MCF 10A (cell line): ENCODE measurements around the gene TANC1. TPM values are rescaled to one million over a fixed set of nuclear protein-coding genes. Genes with fewer than 3 reads are reported as not detected.

Source experiments
- BruUV-seq: library from RNA; stranded (reverse); fragments of 400-500 nt; replicated peaks from 2 replicates; lab custom pipeline; 2021; lab: Mats Ljungman, UMichigan
- CTCF ChIA-PET: fragments of 300-600 bp; sonication (Branson Sonifier 250); formaldehyde crosslinking; extraction: SDS; loops from one replicate; lab custom pipeline; 2021; ENCODE audit warnings: antibody characterized with exemption, inconsistent platforms; lab: Yijun Ruan, JAX
- POLR2A ChIA-PET: fragments of 300-600, 350-650 bp; sonication (Branson Sonifier 250); formaldehyde crosslinking; extraction: SDS; loops from one replicate; lab custom pipeline; 2020; ENCODE audit warnings: antibody characterized with exemption, inconsistent platforms; lab: Yijun Ruan, JAX
- DNase-seq: peaks from one replicate; pipeline ENCODE4 v3.0.0-alpha.2; 2018; ENCODE audit not compliant: unreplicated experiment
- H3K27ac Mint-ChIP-seq: one replicate; pipeline ENCODE4 v1.8.0; 2022; ENCODE audit warnings: mild to moderate bottlenecking, low read depth, mixed read lengths; ENCODE audit not compliant: unreplicated experiment
- H3K27me3 Mint-ChIP-seq: one replicate; pipeline ENCODE4 v1.8.0; 2022; ENCODE audit warnings: mixed read lengths; ENCODE audit not compliant: insufficient read depth, unreplicated experiment
- H3K36me3 Mint-ChIP-seq: one replicate; pipeline ENCODE4 v1.8.0; 2022; ENCODE audit warnings: mild to moderate bottlenecking, moderate library complexity, mixed read lengths; ENCODE audit not compliant: insufficient read depth, unreplicated experiment
- H3K4me1 Mint-ChIP-seq: one replicate; pipeline ENCODE4 v1.8.0; 2022; ENCODE audit warnings: mixed read lengths; ENCODE audit not compliant: insufficient read depth, unreplicated experiment
- H3K4me3 Mint-ChIP-seq: one replicate; pipeline ENCODE4 v1.8.0; 2022; ENCODE audit warnings: mild to moderate bottlenecking, moderate library complexity, mixed read lengths; ENCODE audit not compliant: unreplicated experiment
- H3K9me3 Mint-ChIP-seq: one replicate; pipeline ENCODE4 v1.8.0; 2022; ENCODE audit warnings: mixed read lengths; ENCODE audit not compliant: unreplicated experiment
- intact Hi-C: fragments of 100-400 bp; cut with micrococcal nuclease; formaldehyde crosslinking; loops from 2 replicates; pipeline ENCODE4 v1.14.1; 2022
- total RNA-seq: library from RNA; stranded (reverse); gene quantifications from 2 replicates; pipeline ENCODE4 v1.2.3, GENCODE V29; 2022
- TF ChIP-seq, protein P1 (sequence below): fragments of 200-600 bp; IDR thresholded peaks from one replicate; pipeline ENCODE4 v1.8.0; 2022; ENCODE audit warnings: antibody characterized with exemption, mild to moderate bottlenecking; ENCODE audit not compliant: unreplicated experiment

TANC1 gene
- total RNA-seq, 1 experiment from 2014 or later, result 35.3 TPM

DNA sequence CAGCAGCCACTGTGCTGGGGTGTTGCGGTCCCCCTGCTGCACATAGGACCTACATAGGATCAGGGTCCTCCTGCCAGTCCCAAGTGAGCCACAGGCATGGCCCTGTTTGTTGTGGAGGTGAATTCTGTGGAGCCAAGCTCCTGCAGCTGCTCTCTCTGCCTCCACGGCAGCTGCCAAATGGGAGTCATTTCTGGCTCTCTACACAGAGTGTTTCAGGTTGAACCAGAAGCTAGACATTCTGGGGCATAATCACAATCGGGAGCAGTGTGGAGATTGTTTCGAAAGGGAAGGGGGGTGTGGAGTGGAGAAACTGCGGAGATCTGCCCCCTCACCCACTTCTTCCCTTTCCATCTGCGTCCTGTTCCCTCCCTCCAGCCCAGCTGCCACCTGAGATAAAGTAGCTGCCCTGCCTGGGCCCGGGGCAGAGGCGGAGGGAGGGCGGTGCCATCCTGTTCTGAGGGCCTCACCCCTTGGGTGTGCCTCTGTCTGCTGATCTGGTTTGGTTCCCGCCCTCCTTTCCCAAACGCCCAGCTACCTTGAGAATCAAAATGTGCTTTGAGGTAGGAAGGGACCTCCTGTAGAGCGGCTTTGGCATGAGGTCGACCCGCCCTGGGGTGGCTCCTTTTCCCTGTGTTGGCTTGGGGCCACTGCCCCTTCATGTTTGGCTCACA, 178.7 kb downstream of the TANC1 start:
- peak; percentile 66 for DNase-seq
- CTCF ChIA-PET, result interaction anchor here (0.5 to 3.2 kb wide), 7 partner anchors 9 to 28 kb away, joined by 3 to 19 read pairs (median 6); no protein-coding TSS in a partner anchor

GRCh38 chr2:159147690-159148089, 179.2 kb downstream of the TANC1 start:
- ChIA-PET POLR2A (interaction anchor here (0.6 to 2.8 kb wide), 9 partner anchors 8 to 254 kb away, joined by 3 to 17 read pairs (median 5); no protein-coding TSS in a partner anchor), CTCF (interaction anchor here (1.1 to 3.2 kb wide), 6 partner anchors 9 to 29 kb away, joined by 3 to 19 read pairs (median 8); no protein-coding TSS in a partner anchor)
- H3K27me3 Mint-ChIP-seq, result no peaks in the 10 kb centered on the region
- H3K9me3 Mint-ChIP-seq, result no peaks in the 10 kb centered on the region
- TF ChIP-seq, protein P1, sequence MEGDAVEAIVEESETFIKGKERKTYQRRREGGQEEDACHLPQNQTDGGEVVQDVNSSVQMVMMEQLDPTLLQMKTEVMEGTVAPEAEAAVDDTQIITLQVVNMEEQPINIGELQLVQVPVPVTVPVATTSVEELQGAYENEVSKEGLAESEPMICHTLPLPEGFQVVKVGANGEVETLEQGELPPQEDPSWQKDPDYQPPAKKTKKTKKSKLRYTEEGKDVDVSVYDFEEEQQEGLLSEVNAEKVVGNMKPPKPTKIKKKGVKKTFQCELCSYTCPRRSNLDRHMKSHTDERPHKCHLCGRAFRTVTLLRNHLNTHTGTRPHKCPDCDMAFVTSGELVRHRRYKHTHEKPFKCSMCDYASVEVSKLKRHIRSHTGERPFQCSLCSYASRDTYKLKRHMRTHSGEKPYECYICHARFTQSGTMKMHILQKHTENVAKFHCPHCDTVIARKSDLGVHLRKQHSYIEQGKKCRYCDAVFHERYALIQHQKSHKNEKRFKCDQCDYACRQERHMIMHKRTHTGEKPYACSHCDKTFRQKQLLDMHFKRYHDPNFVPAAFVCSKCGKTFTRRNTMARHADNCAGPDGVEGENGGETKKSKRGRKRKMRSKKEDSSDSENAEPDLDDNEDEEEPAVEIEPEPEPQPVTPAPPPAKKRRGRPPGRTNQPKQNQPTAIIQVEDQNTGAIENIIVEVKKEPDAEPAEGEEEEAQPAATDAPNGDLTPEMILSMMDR, result no peak
- peaks cover 5% of the 10 kb centered on the region for H3K36me3 Mint-ChIP-seq
- H3K4me1 Mint-ChIP-seq, result peaks cover 24% of the 10 kb centered on the region
- BruUV-seq, result no TSS peak
- no peak for DNase-seq
- H3K27ac Mint-ChIP-seq, result peak overlapping the region; percentile 61
- intact Hi-C loops, result no loop called here
- H3K4me3 Mint-ChIP-seq, result no peak overlapping the region

More for the DNA sequence above, 178.7 kb downstream of the TANC1 start:
- BruUV-seq, result no TSS peak
- peaks cover 23% of the 10 kb centered on the region for H3K4me1 Mint-ChIP-seq
- peaks cover 5% of the 10 kb centered on the region for H3K36me3 Mint-ChIP-seq
- peak overlapping the region; percentile 61 for H3K27ac Mint-ChIP-seq
- intact Hi-C loops, result no loop called here
- POLR2A ChIA-PET, result interaction anchor here (1.0 to 2.8 kb wide), 7 partner anchors 9 to 254 kb away, joined by 3 to 17 read pairs (median 5); no protein-coding TSS in a partner anchor
- no peaks in the 10 kb centered on the region for H3K9me3 Mint-ChIP-seq
- TF ChIP-seq, protein P1, result no peak
- peak overlapping the region; percentile 57 for H3K4me3 Mint-ChIP-seq
- H3K27me3 Mint-ChIP-seq, result no peaks in the 10 kb centered on the region

GRCh38 chr2:159148901-159149300, 180.5 kb downstream of the TANC1 start:
- Mint-ChIP-seq H3K4me1 (peaks cover 36% of the 10 kb centered on the region), H3K4me3 (no peak overlapping the region), H3K27me3 (no peaks in the 10 kb centered on the region), H3K36me3 (peaks cover 11% of the 10 kb centered on the region), H3K27ac (no peak overlapping the region), H3K9me3 (no peaks in the 10 kb centered on the region)
- TF ChIP-seq, protein P1, result no peak
- CTCF ChIA-PET, result interaction anchor here (2.6 kb wide), 1 partner anchor 8 kb away, joined by 9 read pairs; no protein-coding TSS in a partner anchor
- intact Hi-C loops, result no loop called here
- BruUV-seq, result no TSS peak
- POLR2A ChIA-PET, result interaction anchor here (0.5 to 1.1 kb wide), 2 partner anchors 20 to 762 kb away, joined by 3 read pairs; no protein-coding TSS in a partner anchor
- no peak for DNase-seq

DNA sequence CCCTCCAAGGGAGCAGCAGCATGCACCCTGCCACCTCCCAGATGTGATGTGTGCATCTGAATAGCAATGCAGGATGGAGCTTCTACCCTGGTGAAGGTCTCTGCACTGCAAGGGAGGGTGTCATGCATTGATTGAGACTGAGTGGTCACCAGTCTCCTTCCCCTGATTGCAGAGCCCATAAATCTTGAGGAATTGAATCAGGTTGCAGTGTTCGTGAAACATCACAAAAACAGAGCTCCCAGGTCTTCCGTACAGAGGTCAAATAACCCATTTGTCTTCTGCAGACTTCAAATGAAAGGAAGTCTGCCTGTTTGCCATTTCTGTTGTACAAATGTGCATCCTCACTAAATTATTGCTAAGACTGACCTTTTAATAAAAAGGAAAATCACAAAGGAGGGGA, 181.3 kb downstream of the TANC1 start:
- no peak for DNase-seq
- intact Hi-C loops, result no loop called here
- H3K4me3 Mint-ChIP-seq, result no peak overlapping the region
- no peak overlapping the region for H3K27ac Mint-ChIP-seq
- BruUV-seq, result no TSS peak
- ChIA-PET POLR2A (interaction anchor here (1.0 kb wide), 1 partner anchor 9 kb away, joined by 4 read pairs; no protein-coding TSS in a partner anchor), CTCF (interaction anchor here (0.6 to 1.2 kb wide), 6 partner anchors 10 to 506 kb away, joined by 3 to 4 read pairs (median 3); no protein-coding TSS in a partner anchor)
- H3K9me3 Mint-ChIP-seq, result no peaks in the 10 kb centered on the region
- peaks cover 37% of the 10 kb centered on the region for H3K4me1 Mint-ChIP-seq
- peaks cover 11% of the 10 kb centered on the region for H3K36me3 Mint-ChIP-seq
- TF ChIP-seq, protein P1, result no peak
- no peaks in the 10 kb centered on the region for H3K27me3 Mint-ChIP-seq
